Measurements from ENCODE around the gene SMIM29. TPM values are rescaled to one million over a fixed set of nuclear protein-coding genes. Genes with fewer than 3 reads are reported as not detected.
A peak's percentile ranks its signal among the peaks of the same experiment; 100 is the strongest.

SMIM29 gene
- total RNA-seq, result 10 to 100 TPM; 14.9 to 42.6 TPM
- 10 to 100 TPM; 66.0 to 68.0 TPM for polyA plus RNA-seq (ENCODE audit: insufficient read length in 2 of 2)
- long read RNA-seq, donor 1, transcript SMIM29-201 (5 exons, 792 nt), result minor isoform, 5 of 74 reads
- long read RNA-seq, donor 1, transcript SMIM29-205 (5 exons, 1,297 nt), result major isoform, 43 of 74 reads
- long read RNA-seq, donor 1, partial matches to known transcripts, result 17 of 74 reads
- long read RNA-seq, donor 1, other reads (novel, unspliced or antisense), result 0 of 74 reads
- long read RNA-seq, donor 2, transcript SMIM29-205 (5 exons, 1,297 nt), result major isoform, 19 of 21 reads
- long read RNA-seq, donor 2, partial matches to known transcripts, result 0 of 21 reads
- long read RNA-seq, donor 2, other reads (novel, unspliced or antisense), result 0 of 21 reads
- long read RNA-seq, donor 3, transcript SMIM29-205 (5 exons, 1,297 nt), result major isoform, 14 of 21 reads
- long read RNA-seq, donor 3, partial matches to known transcripts, result 0 of 21 reads
- long read RNA-seq, donor 3, other reads (novel, unspliced or antisense), result 0 of 21 reads
- long read RNA-seq, donor 4, transcript SMIM29-205 (5 exons, 1,297 nt), result major isoform, 9 of 14 reads
- long read RNA-seq, donor 4, partial matches to known transcripts, result 0 of 14 reads
- long read RNA-seq, donor 4, other reads (novel, unspliced or antisense), result 0 of 14 reads

- Histone ChIP-seq H3K4me1 (ENCODE audit: control insufficient read depth, insufficient read depth, low read length) (peaks cover 50% of the 10 kb centered on the region), H3K27ac (ENCODE audit: low read depth, low read length) (peak within 1 kb of the TSS; percentile 88), H3K4me3 (ENCODE audit: low read depth, low read length) (peak within 1 kb of the TSS; percentile 85), H3K27me3 (ENCODE audit: control insufficient read depth, insufficient read depth, low read length) (no peaks in the 10 kb centered on the region), H3K9me3 (ENCODE audit: control insufficient read depth, insufficient read depth, low read length) (no peaks in the 10 kb centered on the region), H3K36me3 (ENCODE audit: control insufficient read depth, insufficient read depth, low read length) (peaks cover 37% of the 10 kb centered on the region)
- under 1% methylated on average over 79 of the region's 79 CpGs for WGBS (ENCODE audit: insufficient coverage)
- peak; percentile 77 to 99 (median 92) for DNase-seq (ENCODE audit: low read depth in 4 of 6, low spot score in 6 of 6)
Observed at GRCh38 chr6:34248727-34249468, at the start of gene SMIM29. Gene SMIM29 (minus strand): TSS chr6:34249006. CDS start chr6:34247791, 1,215 bp downstream.

- 82% methylated on average over 3 of the region's 3 CpGs for WGBS (ENCODE audit: insufficient coverage)
- no peaks in the 10 kb centered on the region for H3K9me3 ChIP-seq (ENCODE audit: control insufficient read depth, insufficient read depth, low read length)
- no peak overlapping the region for H3K27ac ChIP-seq (ENCODE audit: low read depth, low read length)
- no peaks in the 10 kb centered on the region for H3K4me1 ChIP-seq (ENCODE audit: control insufficient read depth, insufficient read depth, low read length)
- peaks cover 23% of the 10 kb centered on the region for H3K36me3 ChIP-seq (ENCODE audit: control insufficient read depth, insufficient read depth, low read length)
- no peak overlapping the region for H3K4me3 ChIP-seq (ENCODE audit: low read depth, low read length)
- no peak for DNase-seq (ENCODE audit: low read depth in 4 of 6, low spot score in 6 of 6)
- H3K27me3 ChIP-seq (ENCODE audit: control insufficient read depth, insufficient read depth, low read length), result no peaks in the 10 kb centered on the region
Observed at GRCh38 chr6:34295721-34296120, 46.9 kb upstream of the SMIM29 start.

GRCh38 chr6:34292954-34293353 lies 44.1 kb upstream of the SMIM29 start:
- H3K4me1 ChIP-seq (ENCODE audit: control insufficient read depth, insufficient read depth, low read length), result peaks cover 4% of the 10 kb centered on the region
- peaks cover 26% of the 10 kb centered on the region for H3K36me3 ChIP-seq (ENCODE audit: control insufficient read depth, insufficient read depth, low read length)
- DNase-seq (ENCODE audit: low read depth in 4 of 6, low spot score in 6 of 6), result no peak
- H3K27ac ChIP-seq (ENCODE audit: low read depth, low read length), result no peak overlapping the region
- H3K9me3 ChIP-seq (ENCODE audit: control insufficient read depth, insufficient read depth, low read length), result no peaks in the 10 kb centered on the region
- WGBS (ENCODE audit: insufficient coverage), result no CpG with 5 or more reads among the region's 3 CpGs
- no peak overlapping the region for H3K4me3 ChIP-seq (ENCODE audit: low read depth, low read length)
- no peaks in the 10 kb centered on the region for H3K27me3 ChIP-seq (ENCODE audit: control insufficient read depth, insufficient read depth, low read length)

GRCh38 chr6:34289137-34289536 lies 40.3 kb upstream of the SMIM29 start:
- Histone ChIP-seq H3K4me3 (ENCODE audit: low read depth, low read length) (no peak overlapping the region), H3K27me3 (ENCODE audit: control insufficient read depth, insufficient read depth, low read length) (no peaks in the 10 kb centered on the region), H3K36me3 (ENCODE audit: control insufficient read depth, insufficient read depth, low read length) (peaks cover 22% of the 10 kb centered on the region), H3K9me3 (ENCODE audit: control insufficient read depth, insufficient read depth, low read length) (no peaks in the 10 kb centered on the region), H3K27ac (ENCODE audit: low read depth, low read length) (peak overlapping the region; percentile 19), H3K4me1 (ENCODE audit: control insufficient read depth, insufficient read depth, low read length) (peaks cover 11% of the 10 kb centered on the region)
- DNase-seq (ENCODE audit: low read depth in 4 of 6, low spot score in 6 of 6), result no peak
- WGBS (ENCODE audit: insufficient coverage), result 77% methylated on average over 6 of the region's 11 CpGs

- H3K36me3 ChIP-seq (ENCODE audit: control insufficient read depth, insufficient read depth, low read length), result peaks cover 17% of the 10 kb centered on the region
- H3K27ac ChIP-seq (ENCODE audit: low read depth, low read length), result peak overlapping the region; percentile 35
- no CpG with 5 or more reads among the region's 5 CpGs for WGBS (ENCODE audit: insufficient coverage)
Observed at GRCh38 chr6:34288581-34288980, 39.8 kb upstream of the SMIM29 start.

GRCh38 chr6:34285448-34286164 lies 36.8 kb upstream of the SMIM29 start:
- 35% methylated on average over 3 of the region's 4 CpGs for WGBS (ENCODE audit: insufficient coverage)
- Histone ChIP-seq H3K27me3 (ENCODE audit: control insufficient read depth, insufficient read depth, low read length) (no peaks in the 10 kb centered on the region), H3K4me3 (ENCODE audit: low read depth, low read length) (no peak overlapping the region), H3K36me3 (ENCODE audit: control insufficient read depth, insufficient read depth, low read length) (peaks cover 6% of the 10 kb centered on the region), H3K4me1 (ENCODE audit: control insufficient read depth, insufficient read depth, low read length) (peaks cover 11% of the 10 kb centered on the region), H3K27ac (ENCODE audit: low read depth, low read length) (peak overlapping the region; percentile 72), H3K9me3 (ENCODE audit: control insufficient read depth, insufficient read depth, low read length) (no peaks in the 10 kb centered on the region)
- peak in 2 of 6 donors; percentile 24 to 46 for DNase-seq (ENCODE audit: low read depth in 4 of 6, low spot score in 6 of 6)

More at GRCh38 chr6:34288581-34288980, 39.8 kb upstream of the SMIM29 start:
- Histone ChIP-seq H3K4me3 (ENCODE audit: low read depth, low read length) (no peak overlapping the region), H3K9me3 (ENCODE audit: control insufficient read depth, insufficient read depth, low read length) (no peaks in the 10 kb centered on the region), H3K4me1 (ENCODE audit: control insufficient read depth, insufficient read depth, low read length) (peaks cover 11% of the 10 kb centered on the region), H3K27me3 (ENCODE audit: control insufficient read depth, insufficient read depth, low read length) (no peaks in the 10 kb centered on the region)
- DNase-seq (ENCODE audit: low read depth in 4 of 6, low spot score in 6 of 6), result no peak

- peak in 1 of 6 donors; percentile 67 for DNase-seq (ENCODE audit: low read depth in 4 of 6, low spot score in 6 of 6)
- H3K27ac ChIP-seq (ENCODE audit: low read depth, low read length), result peak overlapping the region; percentile 72
Observed at GRCh38 chr6:34284563-34285447, 36.0 kb upstream of the SMIM29 start.

GRCh38 chr6:34281702-34282334 lies 33.0 kb upstream of the SMIM29 start:
- WGBS (ENCODE audit: insufficient coverage), result 83% methylated on average over 5 of the region's 6 CpGs
- Histone ChIP-seq H3K9me3 (ENCODE audit: control insufficient read depth, insufficient read depth, low read length) (no peaks in the 10 kb centered on the region), H3K27ac (ENCODE audit: low read depth, low read length) (no peak overlapping the region), H3K4me3 (ENCODE audit: low read depth, low read length) (no peak overlapping the region), H3K36me3 (ENCODE audit: control insufficient read depth, insufficient read depth, low read length) (peaks cover 10% of the 10 kb centered on the region), H3K4me1 (ENCODE audit: control insufficient read depth, insufficient read depth, low read length) (peaks cover 7% of the 10 kb centered on the region), H3K27me3 (ENCODE audit: control insufficient read depth, insufficient read depth, low read length) (no peaks in the 10 kb centered on the region)
- DNase-seq (ENCODE audit: low read depth in 4 of 6, low spot score in 6 of 6), result no peak

More at GRCh38 chr6:34284563-34285447, 36.0 kb upstream of the SMIM29 start:
- Histone ChIP-seq H3K4me1 (ENCODE audit: control insufficient read depth, insufficient read depth, low read length) (peaks cover 11% of the 10 kb centered on the region), H3K27me3 (ENCODE audit: control insufficient read depth, insufficient read depth, low read length) (no peaks in the 10 kb centered on the region), H3K4me3 (ENCODE audit: low read depth, low read length) (no peak overlapping the region), H3K9me3 (ENCODE audit: control insufficient read depth, insufficient read depth, low read length) (no peaks in the 10 kb centered on the region), H3K36me3 (ENCODE audit: control insufficient read depth, insufficient read depth, low read length) (peaks cover 10% of the 10 kb centered on the region)
- no CpG with 5 or more reads among the region's 4 CpGs for WGBS (ENCODE audit: insufficient coverage)

Data from spinal cord (tissue), 10 donors.